HG02642 (cell line): ENCODE measurements around the gene KAZN.
"Not testable (repeated sequence)": the region's sequence is repeated elsewhere in the genome, so short reads cannot be mapped to it uniquely, and the experiment has no call there.

Source experiments
- ATAC-seq: cut with Tn5 transposase; IDR thresholded peaks from one replicate; pipeline ENCODE4 v1.9.1; 2021; ENCODE audit warnings: mild to moderate bottlenecking; ENCODE audit not compliant: unreplicated experiment, poor library complexity

Gene KAZN

GRCh38 chr1:14958249-14959058, 360.0 kb downstream of the KAZN start:
- no peak for ATAC-seq

- ATAC-seq = no peak
Observed at GRCh38 chr1:14959059-14959694, 360.7 kb downstream of the KAZN start.

- no peak for ATAC-seq
Observed at GRCh38 chr1:14961661-14962267, 363.3 kb downstream of the KAZN start.

- no peak for ATAC-seq
Observed at GRCh38 chr1:14962407-14962806, 363.9 kb downstream of the KAZN start.

GRCh38 chr1:14963791-14964710, 365.6 kb downstream of the KAZN start:
- not testable (repeated sequence) for ATAC-seq

GRCh38 chr1:14964711-14965055, 366.2 kb downstream of the KAZN start:
- no peak for ATAC-seq

- ATAC-seq = no peak
Observed at GRCh38 chr1:14968251-14968851, 369.9 kb downstream of the KAZN start.

GRCh38 chr1:14969006-14969405, 370.5 kb downstream of the KAZN start:
- no peak for ATAC-seq

GRCh38 chr1:14970115-14970798, 371.8 kb downstream of the KAZN start:
- no peak for ATAC-seq

GRCh38 chr1:14970799-14971141, 372.3 kb downstream of the KAZN start:
- no peak for ATAC-seq

GRCh38 chr1:14971221-14971620, 372.7 kb downstream of the KAZN start:
- no peak for ATAC-seq

GRCh38 chr1:14972107-14972506, 373.6 kb downstream of the KAZN start:
- ATAC-seq = no peak

- no peak for ATAC-seq
Observed at GRCh38 chr1:14973773-14974172, 375.3 kb downstream of the KAZN start.

GRCh38 chr1:14974361-14974760, 375.9 kb downstream of the KAZN start:
- no peak for ATAC-seq

- no peak for ATAC-seq
Observed at GRCh38 chr1:14975119-14975518, 376.6 kb downstream of the KAZN start.

GRCh38 chr1:14976256-14976655, 377.8 kb downstream of the KAZN start:
- ATAC-seq = no peak

- ATAC-seq = no peak
Observed at GRCh38 chr1:14977338-14977931, 378.9 kb downstream of the KAZN start.

- no peak for ATAC-seq
Observed at GRCh38 chr1:14980621-14981218, 382.2 kb downstream of the KAZN start.

- ATAC-seq = no peak
Observed at GRCh38 chr1:14982029-14982428, 383.5 kb downstream of the KAZN start.
